Activated effector memory CD4-positive, alpha-beta T cell treated with Interleukin-2 at 50 U/mL for 16 hours (primary cell): ENCODE data around the gene TLL2.
A peak's percentile ranks its signal among the peaks of the same experiment; 100 is the strongest.

ENCODE experiments used
- DNase-seq: peaks from one replicate; pipeline ENCODE4 v3.0.0-alpha.2; 2020

Gene TLL2

DNA sequence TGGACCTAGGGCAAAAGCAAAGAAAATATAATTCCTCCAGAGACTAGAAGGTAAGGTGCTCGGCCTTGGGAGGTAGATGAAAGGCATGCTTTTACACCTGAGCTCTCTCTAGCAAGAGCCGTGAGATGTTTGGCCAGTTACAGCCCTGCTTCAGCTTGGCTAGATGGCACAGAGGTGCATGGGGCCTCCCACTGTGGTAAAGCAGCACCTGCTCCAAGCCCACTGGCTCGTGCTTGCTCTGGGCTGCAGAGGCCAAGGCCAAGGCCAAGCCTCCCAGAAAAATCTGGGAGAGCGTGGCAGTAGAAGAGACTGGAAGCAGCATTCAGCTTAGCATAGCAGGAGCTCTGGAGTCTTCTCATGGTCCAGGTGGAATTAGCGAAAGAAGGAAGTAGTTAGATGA, 123.9 kb downstream of the TLL2 start:
- DNase-seq, result no peak

DNA sequence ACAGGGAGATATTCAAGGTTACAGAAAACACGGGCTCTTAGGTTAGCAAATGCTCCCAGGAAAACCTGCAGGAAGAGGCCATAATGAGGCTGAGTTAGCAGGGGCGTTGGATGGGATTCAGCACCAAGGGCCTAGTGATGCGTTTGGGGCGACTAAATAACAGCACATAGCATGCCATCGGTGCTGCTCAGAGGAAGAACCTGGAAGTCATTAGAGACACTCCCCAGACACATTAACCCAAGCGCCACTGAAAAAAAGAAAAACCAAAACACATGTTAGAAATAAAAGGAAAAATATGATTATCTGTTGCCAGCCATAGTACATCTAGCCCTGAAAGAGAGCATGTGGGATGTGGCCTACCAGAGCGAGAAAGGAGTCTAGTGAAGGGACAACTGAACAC, 126.1 kb downstream of the TLL2 start:
- no peak for DNase-seq

DNA sequence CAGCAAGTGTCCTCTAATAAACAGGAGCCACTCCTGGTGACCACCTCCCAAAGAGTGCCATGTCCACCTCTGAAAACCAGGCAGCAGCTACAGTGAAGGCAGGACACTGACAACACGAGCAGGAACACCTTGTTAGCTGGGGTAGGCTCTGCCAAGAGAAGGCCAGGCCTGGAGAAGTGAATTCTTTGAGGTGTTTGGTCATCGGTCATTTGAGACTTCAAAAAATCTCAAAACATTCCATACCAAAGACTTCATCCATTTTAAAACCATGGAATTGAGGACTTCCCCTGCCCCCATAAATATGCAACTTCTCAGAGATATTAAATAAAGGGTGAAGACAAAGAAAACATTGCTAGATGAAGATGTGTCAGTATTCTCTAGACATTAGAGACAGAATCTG, 126.6 kb downstream of the TLL2 start:
- no peak for DNase-seq

GRCh38 chr10:96384506-96384905, 129.2 kb downstream of the TLL2 start:
- DNase-seq, result no peak

GRCh38 chr10:96380821-96381220, 132.9 kb downstream of the TLL2 start:
- DNase-seq, result no peak

DNA sequence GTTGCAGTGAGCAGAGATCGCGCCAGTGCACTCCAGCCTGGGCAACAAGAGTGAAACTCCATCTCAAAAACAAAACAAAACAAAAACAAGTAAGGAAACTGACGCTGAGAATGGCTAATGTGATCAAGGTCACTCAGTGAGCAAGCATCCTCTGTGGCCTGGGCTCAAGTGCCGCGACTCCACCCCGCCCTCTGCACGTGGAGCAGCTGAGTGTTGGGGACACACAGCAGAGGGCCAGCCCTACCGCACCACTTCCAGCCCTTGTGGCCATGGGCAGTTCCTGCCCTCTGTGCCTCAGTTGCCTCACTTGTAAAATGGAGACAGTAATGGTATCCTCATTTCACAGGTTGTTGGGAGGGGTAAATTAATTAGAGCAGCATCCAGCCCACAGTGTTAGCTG, 134.0 kb downstream of the TLL2 start:
- DNase-seq, result no peak

GRCh38 chr10:96378741-96379140, 135.0 kb downstream of the TLL2 start:
- no peak for DNase-seq

DNA sequence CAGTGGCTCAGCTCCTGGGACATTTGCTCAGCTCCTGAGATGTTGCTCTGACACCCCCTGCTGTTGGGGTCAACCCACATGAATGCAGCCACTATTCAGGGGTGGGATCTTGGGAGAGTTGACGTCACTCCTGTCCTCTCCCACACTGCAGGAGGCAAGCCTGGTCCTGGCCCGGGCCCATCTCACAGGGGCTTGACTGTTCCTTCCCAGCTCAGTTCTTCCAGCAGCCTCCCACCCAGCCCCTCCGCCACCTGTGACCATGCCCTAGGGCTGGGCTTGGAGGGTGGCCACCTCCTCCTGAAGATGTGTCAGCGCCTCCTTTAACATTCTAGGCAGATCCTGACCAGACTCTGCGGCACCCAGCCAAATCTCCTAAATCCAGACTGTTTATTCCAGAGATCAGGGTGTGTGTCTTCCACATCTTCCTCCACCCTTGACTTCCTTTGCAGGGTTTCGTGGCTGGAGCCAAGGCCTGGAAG, 135.9 kb downstream of the TLL2 start:
- no peak for DNase-seq

DNA sequence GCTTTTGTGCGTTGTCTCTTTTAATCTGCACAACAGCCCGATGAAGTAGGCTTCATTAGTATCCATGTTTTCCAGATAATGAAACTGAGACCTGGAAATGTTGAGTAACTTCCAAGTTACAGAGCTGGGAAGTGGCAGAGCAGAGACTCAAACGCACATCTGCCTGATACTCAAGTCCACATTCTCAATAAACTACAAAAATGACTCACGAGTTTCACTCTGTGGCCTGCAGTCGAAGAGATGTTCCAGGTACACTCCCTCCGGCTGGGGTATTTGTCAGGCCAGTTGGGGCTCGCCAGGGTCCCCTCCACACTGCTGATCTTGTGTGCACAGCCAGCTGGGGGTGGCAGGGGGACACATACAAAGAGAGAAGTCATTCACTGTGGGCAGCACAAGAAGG, 137.2 kb downstream of the TLL2 start:
- DNase-seq, result no peak

GRCh38 chr10:96374985-96375830, 138.5 kb downstream of the TLL2 start:
- peak; percentile 51 for DNase-seq

- no peak for DNase-seq
These were observed 139.1 kb downstream of the TLL2 start for GRCh38 chr10:96374639-96374984.

DNA sequence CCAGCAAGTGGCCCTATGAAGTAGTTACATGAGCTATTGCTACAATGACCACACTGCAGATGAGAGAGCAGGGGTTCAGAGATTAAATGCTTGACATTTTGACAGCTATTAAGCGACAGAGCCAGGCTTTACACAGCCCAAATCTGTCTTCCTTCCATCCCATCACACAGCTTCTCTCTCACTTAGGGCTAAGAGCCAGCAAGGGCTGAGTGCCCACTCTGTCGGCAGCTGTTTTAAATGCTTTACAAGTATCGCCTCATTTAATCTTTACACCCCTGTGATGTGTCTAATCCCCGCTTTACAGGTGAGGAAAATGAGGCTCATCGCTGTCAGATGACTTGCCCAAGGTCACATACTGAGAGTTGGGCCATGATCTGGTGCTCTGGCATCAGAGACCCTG, 139.7 kb downstream of the TLL2 start:
- DNase-seq, result no peak

GRCh38 chr10:96371356-96371755, 142.4 kb downstream of the TLL2 start:
- no peak for DNase-seq

DNA sequence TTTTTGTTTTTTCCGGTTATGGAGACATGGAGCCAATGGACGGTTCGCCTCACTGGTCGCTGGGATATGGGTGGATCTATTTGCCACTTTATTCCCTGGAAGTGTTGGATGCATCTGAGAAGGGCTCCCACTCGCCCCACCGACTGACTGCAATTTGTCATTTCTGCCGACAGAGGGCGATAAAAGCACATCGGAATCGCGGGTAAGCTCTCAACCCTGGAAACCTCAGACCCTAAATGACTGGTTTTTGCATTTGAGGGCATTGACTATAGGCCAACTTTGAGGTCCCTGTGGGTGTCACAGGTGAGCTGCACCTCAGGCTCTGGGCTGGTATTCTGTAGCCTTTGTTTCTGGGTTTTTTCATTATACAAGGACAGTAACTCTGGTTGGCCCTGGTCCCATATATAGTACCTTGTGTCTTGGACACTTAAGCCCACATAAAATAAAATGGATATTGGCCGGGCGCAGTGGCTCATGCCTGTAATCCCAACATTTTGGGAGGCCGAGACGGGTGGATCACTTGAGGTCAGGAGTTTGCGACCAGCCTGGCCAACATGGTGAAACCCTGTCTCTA, 143.1 kb downstream of the TLL2 start:
- DNase-seq, result peak; percentile 19

GRCh38 chr10:96369890-96370583, 143.7 kb downstream of the TLL2 start:
- no peak for DNase-seq

DNA sequence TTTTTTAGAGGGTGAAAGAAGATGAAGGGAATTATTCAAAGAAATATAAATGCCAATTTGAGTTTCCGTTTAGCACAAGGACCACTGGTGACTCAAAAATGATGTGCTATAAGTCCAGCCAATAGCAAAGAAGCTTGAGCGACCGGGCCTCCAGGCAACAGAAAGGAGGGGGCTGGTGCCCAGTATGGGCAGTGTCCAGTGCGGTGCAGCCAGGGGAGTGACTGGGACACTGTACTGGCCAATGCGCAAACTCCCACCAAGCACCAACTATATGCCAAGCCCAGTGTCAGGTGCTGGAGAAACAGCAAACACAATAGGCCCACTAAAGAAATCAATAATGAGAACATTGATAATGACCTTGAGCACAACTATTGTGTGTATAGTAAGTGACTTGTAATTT, 144.8 kb downstream of the TLL2 start:
- no peak for DNase-seq

DNA sequence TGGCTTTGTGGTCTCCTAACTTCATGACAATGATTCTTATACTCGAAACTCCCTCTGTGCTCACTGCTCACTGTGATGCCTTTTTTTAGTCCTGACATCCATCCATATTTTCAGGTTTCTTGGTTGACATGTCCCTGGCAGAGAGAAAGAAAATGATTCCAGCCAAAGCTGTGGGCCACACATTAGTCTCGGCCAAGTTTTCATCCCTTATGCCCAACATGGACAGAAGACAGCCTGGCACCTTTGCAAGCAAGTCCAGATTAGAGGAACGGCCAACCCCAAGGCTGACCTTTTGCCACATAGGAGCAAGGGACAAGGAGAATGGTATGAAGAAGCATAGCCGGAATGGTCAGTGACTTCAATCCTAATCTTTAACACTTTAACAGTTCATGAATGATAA, 146.3 kb downstream of the TLL2 start:
- DNase-seq, result no peak

DNA sequence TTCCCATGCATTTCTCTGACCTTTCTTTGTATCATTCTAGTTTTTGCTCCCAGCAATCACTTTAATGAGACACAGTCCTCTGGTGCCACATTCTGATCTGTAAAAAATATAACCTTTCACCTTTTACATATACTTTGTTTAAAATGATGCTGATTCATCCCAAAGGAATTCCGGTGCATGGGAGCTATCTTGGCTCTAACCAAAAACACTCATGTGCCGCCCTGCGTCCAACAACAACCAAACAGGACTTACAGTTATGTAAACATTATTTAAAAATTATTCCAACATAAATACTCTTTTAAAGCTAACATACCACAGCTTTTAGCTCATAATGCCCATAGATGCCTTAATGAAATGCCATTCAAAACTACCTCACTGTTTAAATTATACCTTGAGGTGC, 147.2 kb downstream of the TLL2 start:
- DNase-seq, result no peak

- no peak for DNase-seq
These were observed 148.2 kb downstream of the TLL2 start for GRCh38 chr10:96365571-96365970.

- DNase-seq, result no peak
These were observed 153.0 kb downstream of the TLL2 start for GRCh38 chr10:96360766-96361165.

GRCh38 chr10:96360331-96360730, 153.4 kb downstream of the TLL2 start:
- DNase-seq, result no peak

GRCh38 chr10:96359616-96360015, 154.1 kb downstream of the TLL2 start:
- DNase-seq, result no peak

GRCh38 chr10:96358851-96359540, 154.7 kb downstream of the TLL2 start, which contains the start of gene OPALIN:
Gene OPALIN (minus strand): TSS chr10:96359002. CDS start chr10:96358896, 106 bp downstream.
- DNase-seq, result no peak
